Stimulated activated CD8-positive, alpha-beta memory T cell treated with anti-CD3 and anti-CD28 coated beads, Interleukin-2, amount 100 ng/mL, for 1 hour (primary cell): ENCODE results near the gene AEBP1.
A peak's percentile ranks its signal among the peaks of the same experiment; 100 is the strongest.
"Not testable (repeated sequence)": the region's sequence is repeated elsewhere in the genome, so short reads cannot be mapped to it uniquely, and the experiment has no call there.

ENCODE experiments used
- DNase-seq, 2 donors: peaks; one replicate each; pipeline ENCODE4 v3.0.0-alpha.2; 2020; ENCODE audit warnings: low read depth in 2 of 2

The AEBP1 gene

DNA sequence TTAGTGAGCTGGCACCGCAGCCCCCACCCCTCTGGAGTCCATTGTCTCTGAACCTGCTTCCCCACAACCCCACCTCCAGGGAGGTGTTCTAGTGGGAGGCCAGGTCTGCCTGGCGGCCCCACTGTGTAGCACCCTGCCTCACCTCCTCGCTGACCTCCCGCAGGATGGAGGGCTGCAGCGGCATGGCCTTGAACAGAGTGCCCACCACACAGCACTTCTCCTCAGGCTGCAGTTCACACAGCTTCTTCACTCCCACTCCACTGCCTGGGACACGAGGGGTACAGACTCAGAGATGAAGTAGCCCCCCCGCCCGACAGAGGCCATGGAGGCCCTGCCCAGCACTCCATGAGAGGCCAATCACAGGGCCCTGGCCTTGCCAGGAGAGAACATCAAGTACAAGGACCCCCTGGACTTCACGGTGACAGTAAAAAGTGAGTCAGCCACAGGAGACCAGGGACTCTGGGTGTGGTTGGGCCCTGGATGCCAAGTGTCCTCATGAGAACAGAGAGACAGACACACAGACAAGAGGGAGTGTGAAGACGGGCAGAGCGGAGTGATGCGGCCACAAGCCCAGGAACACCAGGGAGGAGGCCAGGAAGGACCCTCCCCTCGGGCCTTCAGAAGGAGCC lies 13.8 kb downstream of the AEBP1 start:
- DNase-seq: no peak

DNA sequence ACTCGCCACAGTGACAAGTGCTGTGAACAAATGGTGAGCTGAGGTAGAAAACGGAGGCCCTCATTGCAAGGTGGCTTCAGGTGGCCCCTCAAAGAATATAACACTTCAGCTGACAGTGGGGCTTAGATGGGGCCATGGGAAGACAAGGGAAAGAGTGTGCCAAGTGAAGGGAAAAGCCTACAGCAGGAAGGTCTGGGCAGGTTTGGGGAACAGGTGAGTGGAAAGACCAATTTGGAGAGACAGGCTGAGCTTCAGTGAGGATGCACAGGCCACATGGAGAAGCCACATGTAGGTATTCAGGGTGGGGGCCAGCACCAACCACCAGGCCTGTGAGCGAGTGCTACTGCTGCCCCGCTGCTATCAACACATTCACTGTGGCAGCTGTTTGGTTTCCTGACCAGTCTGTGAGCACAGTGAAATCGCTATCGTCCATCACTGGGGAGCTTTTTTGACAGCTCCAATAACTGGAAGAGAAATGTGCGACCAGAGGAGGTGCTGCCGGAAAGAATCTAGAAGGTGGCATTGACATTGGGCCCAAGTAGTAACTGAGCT lies 15.8 kb downstream of the AEBP1 start:
- DNase-seq: no peak

DNA sequence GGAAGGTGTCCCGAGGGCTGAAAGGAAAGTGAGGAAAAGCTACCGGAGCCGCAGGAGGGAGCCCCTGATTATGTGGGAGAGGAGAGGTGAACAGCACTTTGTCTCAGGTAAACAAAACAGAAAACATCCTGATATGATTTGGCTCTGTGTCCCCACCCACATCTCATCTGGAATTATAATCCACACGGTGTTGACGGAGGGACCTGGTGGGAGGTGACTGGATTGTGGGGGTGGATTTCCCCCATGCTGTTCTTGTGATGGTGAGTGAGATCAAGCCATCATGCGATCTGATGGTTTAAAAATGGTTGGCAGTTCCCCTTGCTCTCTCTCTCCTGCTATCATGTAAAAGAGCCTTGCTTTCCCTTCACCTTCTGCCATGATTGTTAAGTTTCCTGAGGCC lies 16.2 kb downstream of the AEBP1 start:
- DNase-seq: no peak

DNA sequence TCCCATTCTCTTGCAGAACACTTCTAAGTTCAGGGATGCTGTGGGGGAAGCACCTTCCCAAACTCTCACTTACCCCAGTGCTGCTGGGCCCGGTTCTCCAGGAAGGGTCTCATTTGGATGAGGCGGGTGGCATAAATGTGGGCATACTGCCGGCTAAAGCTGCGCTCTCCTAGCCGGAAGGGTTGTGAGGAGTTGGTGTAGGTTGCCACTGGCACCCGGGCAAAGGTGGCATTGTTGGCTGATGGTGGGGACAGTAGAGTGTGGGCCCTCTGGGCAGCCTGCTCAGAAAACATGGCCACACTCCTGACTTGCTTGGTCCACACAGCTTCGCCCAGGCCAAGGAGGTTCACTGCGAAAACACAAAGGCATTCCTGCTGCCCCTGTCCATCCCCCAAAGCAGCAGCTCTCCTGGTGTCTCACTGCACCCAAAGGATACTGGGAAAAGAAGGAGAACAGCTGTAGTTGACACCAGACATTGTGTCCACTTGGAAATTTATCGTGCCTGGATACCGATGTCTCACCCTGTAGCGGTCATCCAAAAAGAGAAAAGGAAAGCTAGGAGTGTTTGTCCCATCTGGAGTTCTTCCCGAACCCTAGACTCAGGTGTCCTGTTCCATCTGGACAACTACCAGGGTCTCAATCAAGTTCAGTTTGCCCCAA lies 17.7 kb downstream of the AEBP1 start:
- no peak for DNase-seq

DNA sequence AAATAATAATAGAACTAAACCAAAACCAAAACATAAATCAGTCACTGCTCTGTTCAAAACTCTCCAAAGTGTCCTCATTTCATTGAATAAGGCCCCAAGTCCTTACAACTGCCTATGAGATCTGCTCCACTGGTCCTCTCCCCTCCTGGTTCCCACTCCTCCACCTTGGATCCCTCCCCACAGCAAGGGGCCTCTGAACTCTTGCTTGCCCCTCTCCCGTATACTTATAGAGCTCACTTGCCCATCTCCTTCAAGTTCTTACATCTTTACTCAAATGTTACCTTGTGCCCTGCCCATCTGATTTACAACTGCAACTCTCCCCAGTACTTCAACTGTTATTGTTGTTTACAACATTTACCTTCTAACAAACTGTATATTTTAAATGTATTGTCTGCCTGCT lies 18.4 kb downstream of the AEBP1 start:
- no peak for DNase-seq

DNA sequence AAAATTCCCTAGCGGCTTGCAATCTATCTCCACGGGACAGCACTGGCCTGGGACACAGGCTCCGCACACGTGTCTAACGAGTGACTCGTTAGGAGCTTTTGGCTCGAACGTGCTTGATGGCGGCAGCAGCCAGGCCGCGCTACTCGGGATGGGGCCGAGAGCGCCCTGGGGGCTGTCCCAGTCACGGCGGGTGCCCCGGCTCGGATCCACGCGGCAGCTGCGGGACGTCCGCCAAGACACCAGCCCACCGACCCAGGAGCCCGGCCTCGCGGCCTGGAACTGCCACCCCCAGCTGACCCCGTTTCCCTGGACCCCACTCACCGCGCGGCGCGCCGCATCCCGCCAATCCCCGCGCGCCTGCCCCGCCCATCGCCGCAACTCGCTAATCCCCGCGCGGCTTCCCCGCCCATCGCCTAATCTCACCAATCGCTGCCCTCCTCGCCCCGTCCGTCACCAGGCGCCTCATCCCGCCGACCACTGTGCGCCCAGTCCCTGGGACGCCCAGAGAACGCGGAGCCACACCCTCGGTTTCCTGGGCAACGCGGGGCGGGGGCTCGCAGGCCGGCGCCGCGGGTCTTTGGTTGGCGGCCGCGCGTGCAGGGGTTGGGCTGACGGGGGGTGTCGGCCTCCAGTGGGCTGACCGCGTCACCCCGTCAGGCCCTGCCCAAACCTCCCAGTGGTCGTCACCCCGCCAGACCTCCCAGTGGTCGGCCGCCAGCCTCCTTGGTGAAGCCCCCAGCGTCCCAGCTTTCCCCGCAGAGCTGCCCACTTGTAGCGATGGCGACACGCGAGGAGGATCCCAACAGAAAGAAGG lies 19.3 kb downstream of the AEBP1 start, which contains the start of gene POLD2:
TSS of gene POLD2 (minus strand) at position 359 of the 814 bp plus-strand sequence. CDS start 1,495 bp downstream, outside the sequence.
- DNase-seq: peak; percentile 94 to 95

DNA sequence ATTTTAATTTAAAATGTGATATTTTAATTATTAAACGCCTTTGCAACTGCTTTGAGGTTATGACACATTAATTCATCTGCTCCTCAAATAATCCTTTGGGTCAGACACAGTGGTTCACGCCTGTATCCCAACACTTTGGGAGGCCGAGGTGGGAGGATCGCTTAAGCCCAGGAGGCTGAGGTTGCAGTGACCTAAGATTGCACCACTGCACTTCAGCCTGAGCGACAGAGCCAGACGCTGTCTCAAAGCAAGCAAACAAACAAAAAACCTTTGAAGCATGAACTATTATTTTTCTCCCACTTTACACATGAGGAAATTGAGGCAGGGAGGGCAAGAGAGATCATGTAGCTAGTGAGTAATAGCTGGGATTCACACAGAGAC lies 20.7 kb downstream of the AEBP1 start:
- no peak for DNase-seq

DNA sequence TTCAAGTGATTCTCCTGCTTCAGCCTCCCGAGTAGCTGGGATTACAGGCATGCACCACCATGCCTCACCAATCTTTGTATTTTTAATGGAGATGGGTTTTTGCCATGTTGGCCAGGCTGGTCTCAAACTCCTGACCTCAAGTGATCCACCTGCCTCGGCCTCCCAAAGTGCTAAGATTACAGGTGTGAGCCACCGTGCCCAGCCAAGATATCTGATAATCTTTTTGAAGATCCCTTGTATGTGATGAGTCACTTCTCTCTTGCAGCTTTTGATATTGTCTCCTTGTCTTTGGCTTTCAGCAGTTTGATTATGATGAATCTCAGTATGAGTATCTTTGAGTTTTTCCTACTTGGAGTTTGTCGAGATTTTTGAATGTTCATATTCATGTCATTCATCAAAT lies 22.4 kb downstream of the AEBP1 start:
- DNase-seq: not testable (repeated sequence)

DNA sequence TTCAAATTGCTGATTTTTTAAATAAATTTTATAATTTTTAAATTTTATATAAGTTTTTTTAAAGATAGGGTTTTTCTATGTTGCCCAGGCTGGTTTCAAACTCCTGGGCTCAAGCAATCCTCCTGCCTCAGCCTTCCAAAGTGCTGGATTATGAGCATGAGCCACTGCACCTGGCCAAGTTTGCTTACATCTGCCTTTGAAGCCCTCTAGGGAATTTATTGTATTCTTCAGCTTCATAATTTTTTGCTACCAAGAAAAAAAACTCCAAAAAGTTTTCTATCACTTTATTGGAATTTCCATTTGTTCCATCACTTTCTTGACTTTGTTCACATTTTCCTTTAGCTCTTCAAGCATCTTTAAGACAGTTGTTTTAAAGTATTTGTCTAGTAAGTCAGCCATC lies 23.0 kb downstream of the AEBP1 start:
- no peak for DNase-seq

DNA sequence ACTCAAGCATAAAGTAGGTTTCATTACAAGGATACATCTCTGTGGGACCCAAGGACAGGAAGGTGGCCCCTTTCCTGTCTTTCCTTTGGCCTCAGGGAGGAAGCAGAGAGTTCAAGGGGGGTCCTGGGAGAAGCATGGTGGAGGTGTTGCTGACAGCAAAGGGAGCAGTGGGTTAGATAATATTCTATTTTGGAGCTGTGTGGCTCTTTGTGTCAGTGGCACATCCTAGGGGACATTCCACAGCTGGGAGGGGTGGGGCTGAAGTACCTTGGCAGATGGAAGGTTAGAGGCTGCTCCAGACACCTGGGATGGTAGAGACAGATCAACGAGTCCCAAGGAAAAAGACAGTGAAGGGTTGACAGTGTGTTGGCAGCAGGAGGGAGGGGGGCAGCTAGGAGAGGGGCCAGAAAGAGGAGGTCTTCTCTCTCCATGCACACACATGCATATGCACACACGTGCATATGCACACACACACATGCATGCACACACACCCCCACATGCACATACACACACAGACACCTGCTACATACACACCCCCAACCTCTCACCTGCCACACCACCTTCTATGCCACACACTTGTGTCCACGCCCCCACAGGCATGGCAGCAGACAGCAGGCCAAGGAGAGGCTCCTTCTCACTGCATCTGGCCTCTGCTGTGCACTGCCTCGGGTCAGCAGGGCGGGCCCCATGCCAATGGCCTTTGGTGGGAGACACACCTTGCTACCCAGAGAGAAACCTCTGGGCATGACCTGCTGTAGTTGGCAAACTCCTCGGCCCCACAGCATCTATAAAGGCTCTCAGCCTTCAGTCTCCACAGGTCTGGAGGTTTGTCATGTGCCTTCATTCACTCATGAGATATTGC lies 24.8 kb downstream of the AEBP1 start:
- no peak for DNase-seq

DNA sequence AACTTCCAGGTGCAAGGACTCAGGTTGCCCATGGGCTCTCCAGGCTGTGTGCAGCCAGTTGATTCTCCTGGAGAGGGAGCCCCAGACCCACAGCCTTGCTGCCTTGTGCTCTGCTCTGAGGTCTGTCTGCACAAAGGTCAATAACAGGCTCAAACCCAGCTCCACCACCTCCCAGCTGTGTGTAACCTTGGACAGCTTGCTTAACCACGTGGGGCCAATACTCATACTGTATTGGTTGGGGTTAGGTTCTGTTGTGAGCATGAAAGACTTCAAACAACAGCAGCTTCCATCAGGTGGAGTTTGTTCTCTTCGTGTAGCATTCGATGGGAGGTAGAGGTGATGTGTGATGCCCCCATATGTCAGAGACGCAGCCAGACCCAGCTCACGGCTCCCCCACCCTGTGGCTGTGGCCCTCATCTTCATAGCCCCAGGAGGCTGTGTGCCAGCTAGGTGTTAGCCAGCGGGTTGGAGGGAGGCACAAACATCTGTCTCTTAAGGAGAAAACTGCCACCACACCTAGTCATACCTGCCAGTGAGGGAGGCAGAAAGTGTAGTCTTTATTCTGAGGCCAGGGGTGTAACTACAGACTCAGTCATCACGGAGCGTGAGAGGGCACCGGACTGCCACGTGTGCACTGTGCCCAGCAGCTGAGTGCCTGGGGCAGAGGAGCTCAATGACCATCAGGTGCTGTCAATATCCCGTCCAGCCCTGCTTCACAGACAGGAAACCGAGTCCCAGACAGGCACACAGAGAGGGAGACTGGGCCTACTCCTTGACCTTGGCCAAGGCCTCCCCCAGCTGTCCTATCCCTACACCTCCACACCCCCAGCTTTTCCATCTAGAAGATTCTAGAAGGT lies 27.3 kb downstream of the AEBP1 start:
- DNase-seq: no peak

DNA sequence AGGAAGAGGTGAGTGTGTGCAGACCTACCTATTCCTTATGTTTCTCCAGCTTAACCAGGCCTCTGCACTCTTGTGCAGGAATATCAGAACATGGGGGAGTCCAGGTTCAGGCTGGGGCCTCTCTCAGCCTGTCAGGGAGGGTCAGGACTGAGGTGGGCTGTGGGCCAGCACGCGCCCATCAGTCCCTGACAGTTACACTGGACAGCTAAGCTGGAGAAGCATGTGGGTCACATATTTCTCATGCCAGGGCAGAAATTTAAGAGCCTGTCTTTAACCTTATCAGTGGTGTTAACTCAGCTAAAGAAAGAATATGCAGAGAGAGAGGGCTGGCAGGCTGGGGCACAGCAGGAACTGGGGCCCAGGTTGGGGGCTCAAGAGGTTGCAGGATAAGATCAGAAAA lies 27.9 kb downstream of the AEBP1 start:
- no peak for DNase-seq

DNA sequence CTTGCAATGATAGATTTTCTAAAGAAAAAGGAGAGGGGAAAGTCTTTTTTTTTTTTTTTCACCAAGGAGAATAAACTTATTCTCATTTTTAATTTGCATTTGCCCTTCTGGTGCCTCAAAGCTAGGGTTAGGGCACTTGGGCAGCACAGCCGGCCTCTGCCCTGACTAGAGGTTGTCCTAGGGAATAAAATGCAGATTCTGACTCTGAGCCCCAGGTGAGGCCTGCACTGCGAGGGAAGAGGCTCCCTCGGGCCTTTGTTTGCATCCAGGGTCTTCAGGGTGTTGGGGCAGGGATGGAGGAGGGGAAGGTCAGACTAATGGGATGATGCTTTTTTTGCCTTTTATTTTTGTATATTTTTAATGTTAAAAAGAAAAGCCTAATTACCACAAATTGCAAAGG lies 29.1 kb downstream of the AEBP1 start:
- no peak for DNase-seq

DNA sequence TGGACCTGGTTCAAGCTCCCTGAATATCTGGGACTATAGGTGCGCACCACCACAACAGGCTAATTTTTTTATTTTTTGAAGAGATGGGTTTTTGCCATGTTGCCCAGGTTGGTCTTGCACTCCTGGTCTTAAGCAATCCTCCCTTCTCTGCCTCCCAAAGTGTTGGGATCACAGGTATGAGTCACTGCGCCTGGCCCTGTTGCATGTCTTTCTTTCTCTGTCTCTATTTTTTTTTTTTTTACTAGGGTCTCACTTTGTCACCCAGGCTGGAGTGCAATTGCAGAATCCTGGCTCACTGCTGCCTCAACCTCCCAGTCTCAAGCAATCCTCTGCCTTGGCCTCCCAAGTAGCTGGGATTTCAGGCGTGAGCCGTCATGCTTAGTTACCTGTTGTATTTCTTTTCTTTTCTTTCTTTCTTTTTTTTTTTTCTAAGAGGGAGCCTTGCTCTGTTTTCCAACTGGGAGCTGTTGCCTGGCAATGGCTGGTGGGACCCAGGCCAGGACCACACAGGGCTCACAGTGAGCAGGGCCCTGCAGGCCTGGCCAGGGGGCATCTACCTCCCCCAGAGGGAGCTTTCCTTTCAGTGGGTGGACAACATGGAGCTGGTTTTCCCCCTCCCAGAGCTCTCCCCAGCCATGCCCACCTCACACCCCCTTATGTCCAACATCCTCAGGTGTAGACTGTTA lies 30.9 kb downstream of the AEBP1 start:
- no peak for DNase-seq

DNA sequence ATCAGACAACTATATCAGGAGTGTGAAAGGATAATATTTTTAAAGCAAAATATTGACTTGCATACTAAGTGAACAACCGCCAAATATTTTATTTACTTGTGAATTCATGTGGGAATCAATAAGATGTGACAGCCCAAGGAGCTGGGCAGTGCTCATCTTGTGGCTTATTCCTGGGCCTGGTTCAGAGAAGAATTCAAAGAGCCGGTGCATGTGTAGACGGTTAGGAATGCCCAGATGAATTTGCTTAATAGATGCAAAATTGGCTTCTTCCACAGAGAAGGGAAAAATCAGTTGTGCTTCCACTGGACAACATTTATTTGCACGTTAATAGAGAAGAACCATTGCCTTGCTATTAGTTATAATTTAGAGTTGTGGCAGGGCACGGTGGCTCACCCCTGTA lies 32.6 kb downstream of the AEBP1 start:
- no peak for DNase-seq

DNA sequence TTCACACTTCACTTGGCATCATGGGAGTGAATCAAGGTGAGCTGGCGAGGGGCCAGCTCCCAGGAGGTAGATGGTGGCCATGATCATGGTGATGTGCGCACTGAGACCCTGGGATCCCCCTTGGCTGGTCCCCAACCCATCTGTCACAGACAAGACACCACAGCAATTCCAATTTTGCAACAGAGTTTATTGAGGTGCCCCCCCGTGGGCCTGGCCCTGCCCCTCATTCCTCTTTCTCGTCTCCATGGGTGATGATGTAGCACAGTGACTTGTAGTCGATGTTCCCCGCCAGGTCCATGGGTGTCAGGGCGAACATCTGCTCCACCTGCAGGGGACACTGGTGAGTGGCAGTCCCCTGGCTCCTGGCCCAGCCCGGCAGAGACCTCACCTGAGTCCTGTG lies 34.6 kb downstream of the AEBP1 start:
- DNase-seq: no peak

DNA sequence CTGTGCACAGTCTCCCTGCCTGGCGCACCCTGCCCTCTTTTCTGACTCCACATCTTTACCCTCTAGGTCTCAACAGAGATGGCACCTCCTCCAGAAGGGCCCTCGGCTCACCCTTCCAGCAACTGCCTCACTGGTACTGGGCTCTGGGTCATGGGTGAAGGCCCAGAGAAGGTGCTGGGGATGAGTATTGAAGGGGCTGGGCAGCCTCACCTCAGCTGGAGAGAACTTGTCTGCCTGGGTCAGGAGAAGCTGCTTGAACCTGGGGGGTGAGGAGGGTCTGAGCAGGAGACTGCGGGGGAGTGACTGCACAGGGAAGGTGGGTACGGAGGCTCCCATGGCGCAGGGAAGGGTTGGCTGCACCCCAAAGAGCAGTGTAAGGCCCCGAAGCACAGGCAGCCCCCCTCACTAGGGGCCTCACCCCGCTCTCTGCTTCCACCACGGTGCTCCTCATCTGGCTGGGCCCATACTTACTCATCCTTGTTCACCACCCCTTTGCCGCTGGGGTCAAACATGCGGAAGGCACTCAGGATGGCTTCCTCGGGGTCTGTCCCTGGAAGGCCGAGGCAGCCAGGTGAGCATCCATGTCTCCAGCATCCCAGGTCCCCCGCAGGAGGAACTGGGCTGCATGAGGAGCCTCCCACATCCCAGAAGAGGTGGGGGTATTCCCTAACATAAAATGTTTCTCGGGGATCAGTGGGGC lies 35.3 kb downstream of the AEBP1 start:
- no peak for DNase-seq

DNA sequence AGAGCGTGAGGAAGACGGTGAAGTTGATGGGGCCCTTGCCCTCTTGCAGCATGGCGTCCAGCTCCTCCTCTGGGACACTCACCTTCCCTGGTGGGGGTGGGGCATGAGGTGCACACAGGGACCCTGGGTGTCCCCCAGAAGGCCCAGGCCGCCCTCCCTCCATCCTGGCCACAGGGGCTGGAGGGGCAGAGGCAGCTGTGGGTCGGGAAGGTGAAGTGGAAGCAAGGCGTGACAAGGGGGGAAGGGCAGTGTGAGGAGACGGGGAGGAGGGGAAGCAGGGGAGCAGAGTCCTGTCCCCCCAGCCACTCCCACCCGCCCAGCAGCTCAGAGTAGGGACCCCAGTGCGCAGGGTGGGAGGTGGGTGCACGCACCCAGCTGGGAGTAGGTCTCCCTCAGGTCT lies 36.2 kb downstream of the AEBP1 start:
- DNase-seq: no peak

DNA sequence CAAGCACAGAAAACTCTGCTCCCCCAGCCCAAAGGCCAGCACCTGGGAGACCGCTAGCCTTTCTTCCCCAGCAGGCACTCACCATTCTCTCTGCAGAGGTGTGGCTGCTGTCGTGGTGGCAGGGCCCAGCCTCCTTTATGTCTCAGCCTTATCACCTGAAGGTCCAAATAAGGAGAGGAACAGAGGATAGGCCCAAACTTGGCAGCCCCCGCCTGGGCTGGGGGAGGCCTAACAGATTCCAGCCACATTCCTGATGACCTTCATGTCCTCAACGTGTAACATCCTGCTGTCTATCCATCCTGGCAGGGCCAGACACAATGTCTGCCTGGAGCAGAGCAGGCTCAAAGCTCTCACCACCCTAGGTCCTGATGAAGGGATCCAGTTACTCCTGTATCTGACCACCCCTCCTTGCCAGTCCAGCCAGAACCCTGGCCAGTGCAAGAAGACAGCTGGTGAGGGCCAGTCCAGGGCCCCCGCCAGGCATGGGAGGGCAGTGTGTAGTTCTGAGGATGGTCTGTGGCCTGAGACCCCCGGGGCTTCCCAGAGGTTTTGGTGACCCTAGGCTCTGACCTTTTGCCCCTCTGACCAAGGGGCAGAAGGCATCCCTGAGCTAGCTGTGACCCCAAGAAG lies 37.2 kb downstream of the AEBP1 start, which contains the start of gene MYL7:
TSS of gene MYL7 (minus strand) at position 112 of the 630 bp plus-strand sequence. CDS start at position 85, 27 bp downstream.
- no peak for DNase-seq
